Colonic mucosa (tissue), 4 donors: ENCODE data around the gene C8B. TPM values are rescaled to one million over a fixed set of nuclear protein-coding genes. Genes with fewer than 3 reads are reported as not detected.

ENCODE experiments used
- DNase-seq: peaks from one replicate; pipeline ENCODE4 v3.0.0-alpha.2; 2020
- H3K27ac ChIP-seq: fragments of 200-600 bp; one replicate; pipeline ENCODE4 v1.8.0; 2021
- H3K27me3 ChIP-seq: fragments of 200-600 bp; one replicate; pipeline ENCODE4 v1.8.0; 2021
- H3K36me3 ChIP-seq: fragments of 200-600 bp; one replicate; pipeline ENCODE4 v1.8.0; 2021
- H3K4me1 ChIP-seq: fragments of 200-600 bp; one replicate; pipeline ENCODE4 v1.8.0; 2021; ENCODE audit warnings: mild to moderate bottlenecking
- H3K4me3 ChIP-seq: fragments of 200-600 bp; one replicate; pipeline ENCODE4 v1.8.0; 2021
- H3K9ac ChIP-seq, 2 donors: one replicate each; pipeline ENCODE4 v1.7.0; 2013; ENCODE audit warnings: control low read depth in 2 of 2, low read depth in 2 of 2, low read length in 2 of 2
- H3K9me3 ChIP-seq: fragments of 200-600 bp; one replicate; pipeline ENCODE4 v1.8.0; 2021
- CTCF ChIP-seq: fragments of 200-600 bp; IDR thresholded peaks from one replicate; pipeline ENCODE4 v1.8.0; 2022; ENCODE audit warnings: antibody characterized with exemption, mild to moderate bottlenecking
- intact Hi-C: fragments of 100-400 bp; cut with DNase I; formaldehyde crosslinking; loops from one replicate; pipeline ENCODE4 v1.14.1; 2022
- total RNA-seq, 2 donors: library from RNA; stranded (reverse); fragmentation: NEBNext Ultra II Directional in 1 of 2; extraction: Animal tissue kit (Norgen Biotek cat#: 25700) in 1 of 2; gene quantifications; one replicate each; pipeline ENCODE4 v1.2.1, GENCODE V29; 2021
- donor health status: healthy.
- donor health status: DM: no; HTN: no; CAD: no.
- donor health status: DM: no; HTN: no; CAD: no.

The C8B gene
- total RNA-seq, 2 donors from 2014 or later: not detected

- Histone ChIP-seq H3K9ac (no peak overlapping the region), H3K36me3 (no peaks in the 10 kb centered on the region), H3K27ac (no peak overlapping the region), H3K4me1 (no peaks in the 10 kb centered on the region), H3K27me3 (no peaks in the 10 kb centered on the region), H3K9me3 (no peaks in the 10 kb centered on the region), H3K4me3 (no peak overlapping the region)
- TF ChIP-seq CTCF: no peak
- no peak for DNase-seq
- intact Hi-C loops: no loop called here
These were observed 38.6 kb downstream of the C8B start for GRCh38 chr1:56927171-56927570.

GRCh38 chr1:56925193-56925592 is 40.6 kb downstream of the C8B start:
- intact Hi-C loops: no loop called here
- TF ChIP-seq CTCF: no peak
- Histone ChIP-seq H3K36me3 (no peaks in the 10 kb centered on the region), H3K4me3 (no peak overlapping the region), H3K27me3 (no peaks in the 10 kb centered on the region), H3K4me1 (no peaks in the 10 kb centered on the region), H3K9ac (no peak overlapping the region), H3K9me3 (no peaks in the 10 kb centered on the region), H3K27ac (no peak overlapping the region)
- no peak for DNase-seq

GRCh38 chr1:56924116-56924515 is 41.7 kb downstream of the C8B start:
- intact Hi-C loops: no loop called here
- Histone ChIP-seq H3K9me3 (no peaks in the 10 kb centered on the region), H3K27ac (no peak overlapping the region), H3K27me3 (no peaks in the 10 kb centered on the region), H3K36me3 (no peaks in the 10 kb centered on the region), H3K4me3 (no peak overlapping the region), H3K9ac (no peak overlapping the region), H3K4me1 (no peaks in the 10 kb centered on the region)
- TF ChIP-seq CTCF: no peak
- no peak for DNase-seq

GRCh38 chr1:56923201-56923600 is 42.6 kb downstream of the C8B start:
- intact Hi-C loops: no loop called here
- Histone ChIP-seq H3K36me3 (no peaks in the 10 kb centered on the region), H3K9me3 (no peaks in the 10 kb centered on the region), H3K27me3 (no peaks in the 10 kb centered on the region), H3K4me1 (no peaks in the 10 kb centered on the region), H3K9ac (no peak overlapping the region), H3K4me3 (no peak overlapping the region), H3K27ac (no peak overlapping the region)
- TF ChIP-seq CTCF: no peak
- no peak for DNase-seq

GRCh38 chr1:56922507-56922906 is 43.3 kb downstream of the C8B start:
- no peak for DNase-seq
- no peak for TF ChIP-seq CTCF

GRCh38 chr1:56922070-56922469 is 43.7 kb downstream of the C8B start:
- intact Hi-C loops: no loop called here
- Histone ChIP-seq H3K27me3 (no peaks in the 10 kb centered on the region), H3K4me3 (no peak overlapping the region), H3K9ac (no peak overlapping the region), H3K4me1 (no peaks in the 10 kb centered on the region), H3K27ac (no peak overlapping the region), H3K9me3 (no peaks in the 10 kb centered on the region), H3K36me3 (no peaks in the 10 kb centered on the region)
- DNase-seq: no peak
- TF ChIP-seq CTCF: no peak

More at GRCh38 chr1:56922507-56922906, 43.3 kb downstream of the C8B start:
- no peak overlapping the region for H3K9ac ChIP-seq
- intact Hi-C loops: no loop called here
- no peaks in the 10 kb centered on the region for H3K9me3 ChIP-seq
- H3K27me3 ChIP-seq: no peaks in the 10 kb centered on the region
- H3K4me3 ChIP-seq: no peak overlapping the region
- H3K27ac ChIP-seq: no peak overlapping the region
- H3K4me1 ChIP-seq: no peaks in the 10 kb centered on the region
- H3K36me3 ChIP-seq: no peaks in the 10 kb centered on the region
